ENCODE data around the gene GINS3.

DNA sequence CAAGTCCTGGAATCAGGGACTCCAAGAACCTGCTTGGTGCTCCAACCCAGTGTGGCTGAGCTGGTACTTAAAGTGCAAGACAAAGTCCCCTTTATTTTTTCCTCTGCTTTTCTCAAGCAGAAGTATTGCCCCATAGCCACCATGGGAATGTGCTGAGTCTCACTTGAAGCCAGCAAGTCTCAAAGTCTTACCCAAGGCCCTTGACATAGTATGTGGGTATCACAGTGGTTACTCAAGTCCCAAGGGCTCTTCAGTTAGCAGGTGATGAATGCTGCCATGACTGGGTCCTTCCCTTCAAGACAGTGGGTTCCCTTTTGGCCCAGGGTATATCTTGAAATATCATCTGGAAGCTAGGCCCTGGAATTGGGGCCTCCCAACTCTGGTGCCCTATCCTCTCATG, 30.5 kb upstream of the GINS3 start:
- TF ChIP-seq, protein P1, sequence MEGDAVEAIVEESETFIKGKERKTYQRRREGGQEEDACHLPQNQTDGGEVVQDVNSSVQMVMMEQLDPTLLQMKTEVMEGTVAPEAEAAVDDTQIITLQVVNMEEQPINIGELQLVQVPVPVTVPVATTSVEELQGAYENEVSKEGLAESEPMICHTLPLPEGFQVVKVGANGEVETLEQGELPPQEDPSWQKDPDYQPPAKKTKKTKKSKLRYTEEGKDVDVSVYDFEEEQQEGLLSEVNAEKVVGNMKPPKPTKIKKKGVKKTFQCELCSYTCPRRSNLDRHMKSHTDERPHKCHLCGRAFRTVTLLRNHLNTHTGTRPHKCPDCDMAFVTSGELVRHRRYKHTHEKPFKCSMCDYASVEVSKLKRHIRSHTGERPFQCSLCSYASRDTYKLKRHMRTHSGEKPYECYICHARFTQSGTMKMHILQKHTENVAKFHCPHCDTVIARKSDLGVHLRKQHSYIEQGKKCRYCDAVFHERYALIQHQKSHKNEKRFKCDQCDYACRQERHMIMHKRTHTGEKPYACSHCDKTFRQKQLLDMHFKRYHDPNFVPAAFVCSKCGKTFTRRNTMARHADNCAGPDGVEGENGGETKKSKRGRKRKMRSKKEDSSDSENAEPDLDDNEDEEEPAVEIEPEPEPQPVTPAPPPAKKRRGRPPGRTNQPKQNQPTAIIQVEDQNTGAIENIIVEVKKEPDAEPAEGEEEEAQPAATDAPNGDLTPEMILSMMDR (IDR thresholded peaks at IDR 0.05), result no peak
- no peak for TF ChIP-seq POLR2AphosphoS5 (IDR thresholded peaks at IDR 0.05)
